ENCODE results near the gene COL24A1.

DNA sequence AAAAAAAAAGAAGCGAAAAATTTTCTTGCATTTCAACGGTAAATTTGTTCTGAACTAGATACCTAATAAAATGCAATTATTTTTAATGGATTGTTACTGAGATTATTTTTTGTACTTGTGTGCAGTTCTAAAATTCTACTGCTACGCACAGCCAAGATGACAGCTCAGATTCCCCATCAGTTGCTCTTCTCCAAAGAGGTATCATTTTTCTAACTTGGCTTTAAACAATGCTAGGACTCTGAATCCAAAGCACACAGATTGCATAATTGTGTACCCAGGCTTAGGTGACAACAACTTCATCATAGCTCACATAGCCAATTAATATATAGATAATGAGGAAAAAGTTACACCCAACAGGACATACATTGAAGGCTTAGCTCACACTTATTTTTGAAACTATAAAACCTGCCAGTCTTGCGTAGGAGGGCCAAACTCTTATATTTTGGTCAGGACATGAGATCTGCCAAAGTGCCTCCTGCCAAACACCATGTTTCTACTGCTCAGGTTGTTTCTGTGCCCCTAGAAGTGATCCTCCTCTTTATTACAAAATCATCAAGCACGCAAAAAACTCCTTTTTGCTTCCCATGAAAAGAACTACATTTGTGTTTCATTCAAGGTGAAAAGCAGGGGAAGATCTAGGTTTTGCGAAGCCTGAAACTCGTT, 437.8 kb downstream of the COL24A1 start:
- TF ChIP-seq, protein P1, sequence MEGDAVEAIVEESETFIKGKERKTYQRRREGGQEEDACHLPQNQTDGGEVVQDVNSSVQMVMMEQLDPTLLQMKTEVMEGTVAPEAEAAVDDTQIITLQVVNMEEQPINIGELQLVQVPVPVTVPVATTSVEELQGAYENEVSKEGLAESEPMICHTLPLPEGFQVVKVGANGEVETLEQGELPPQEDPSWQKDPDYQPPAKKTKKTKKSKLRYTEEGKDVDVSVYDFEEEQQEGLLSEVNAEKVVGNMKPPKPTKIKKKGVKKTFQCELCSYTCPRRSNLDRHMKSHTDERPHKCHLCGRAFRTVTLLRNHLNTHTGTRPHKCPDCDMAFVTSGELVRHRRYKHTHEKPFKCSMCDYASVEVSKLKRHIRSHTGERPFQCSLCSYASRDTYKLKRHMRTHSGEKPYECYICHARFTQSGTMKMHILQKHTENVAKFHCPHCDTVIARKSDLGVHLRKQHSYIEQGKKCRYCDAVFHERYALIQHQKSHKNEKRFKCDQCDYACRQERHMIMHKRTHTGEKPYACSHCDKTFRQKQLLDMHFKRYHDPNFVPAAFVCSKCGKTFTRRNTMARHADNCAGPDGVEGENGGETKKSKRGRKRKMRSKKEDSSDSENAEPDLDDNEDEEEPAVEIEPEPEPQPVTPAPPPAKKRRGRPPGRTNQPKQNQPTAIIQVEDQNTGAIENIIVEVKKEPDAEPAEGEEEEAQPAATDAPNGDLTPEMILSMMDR (IDR thresholded peaks at IDR 0.05; ENCODE audit: extremely low read depth in 1 of 2, insufficient read depth in 1 of 2, low read depth in 1 of 2, low read length in 2 of 2): no peak
- no peak for TF ChIP-seq EZH2 (IDR thresholded peaks at IDR 0.05; ENCODE audit: borderline replicate concordance, low read depth, low read length, severe bottlenecking)
- no peak for TF ChIP-seq POLR2A (IDR thresholded peaks at IDR 0.05; ENCODE audit: low read depth, low read length)
- no peak for TF ChIP-seq POLR2AphosphoS5 (IDR thresholded peaks at IDR 0.05; ENCODE audit: insufficient read depth, low read depth, low read length)
- TF ChIP-seq JUN (IDR thresholded peaks at IDR 0.05; ENCODE audit: borderline replicate concordance, insufficient read depth, insufficient read length, low read depth): no peak

All from endothelial cell of umbilical vein (primary cell).